ENCODE data around the gene KLHL7. TPM values are rescaled to one million over a fixed set of nuclear protein-coding genes. Genes with fewer than 3 reads are reported as not detected.

KLHL7 gene
- total RNA-seq, 1 donor from 2014 or later, result 21.6 TPM

DNA sequence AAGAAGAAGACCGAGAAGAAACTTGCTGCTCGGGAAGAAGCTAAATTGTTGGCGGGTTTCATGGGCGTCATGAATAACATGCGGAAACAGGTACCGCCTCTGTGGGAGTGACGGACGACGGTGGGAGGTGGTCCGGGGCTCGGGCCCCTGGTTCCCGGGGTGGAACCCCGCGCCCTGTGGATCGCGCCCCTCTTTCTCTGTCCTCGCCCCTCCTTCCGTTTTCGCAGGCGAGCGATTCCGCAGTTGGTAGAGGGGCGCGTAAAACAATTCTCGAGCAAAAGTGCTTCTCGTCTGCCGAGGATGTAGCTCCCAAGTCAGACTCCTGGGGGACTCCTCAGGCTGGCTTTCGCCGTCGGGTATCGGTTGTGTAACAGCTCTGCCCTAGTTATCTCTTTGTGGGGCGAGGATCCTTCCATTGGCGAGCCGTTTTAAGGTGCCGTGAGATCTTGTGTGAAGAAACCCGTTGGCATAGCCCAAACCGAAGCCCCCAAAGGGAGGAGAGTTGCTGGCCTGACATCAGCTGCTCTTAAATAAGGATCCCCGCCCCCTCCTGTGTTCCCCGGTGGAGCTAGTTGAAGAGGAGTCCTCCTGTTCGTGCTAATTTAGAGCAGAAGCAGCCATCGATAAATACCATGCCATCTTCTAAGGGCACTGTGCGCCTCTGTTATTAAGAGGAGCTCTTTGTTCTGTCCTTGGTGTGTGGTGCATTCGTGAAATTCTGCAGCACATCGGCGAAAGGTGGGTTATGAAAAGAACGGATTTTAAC lies 655 bp downstream of the KLHL7 start:
- intact Hi-C loops (cut with DNase I), result no loop called here
- Histone ChIP-seq H3K27me3 (no peaks in the 10 kb centered on the region), H3K9me3 (no peaks in the 10 kb centered on the region), H3K27ac (peak overlapping the region; percentile 90), H3K4me3 (peak overlapping the region; percentile 85 to 90), H3K4me1 (peaks cover 29% of the 10 kb centered on the region), H3K36me3 (no peaks in the 10 kb centered on the region)
- TF ChIP-seq POLR2A (IDR thresholded peaks at IDR 0.05), result no peak
- peak in 1 of 2 donors; percentile 78 for TF ChIP-seq POLR2AphosphoS5 (IDR thresholded peaks at IDR 0.05; ENCODE audit: insufficient read depth in 1 of 2, low read depth in 1 of 2)
- TF ChIP-seq, protein P1, sequence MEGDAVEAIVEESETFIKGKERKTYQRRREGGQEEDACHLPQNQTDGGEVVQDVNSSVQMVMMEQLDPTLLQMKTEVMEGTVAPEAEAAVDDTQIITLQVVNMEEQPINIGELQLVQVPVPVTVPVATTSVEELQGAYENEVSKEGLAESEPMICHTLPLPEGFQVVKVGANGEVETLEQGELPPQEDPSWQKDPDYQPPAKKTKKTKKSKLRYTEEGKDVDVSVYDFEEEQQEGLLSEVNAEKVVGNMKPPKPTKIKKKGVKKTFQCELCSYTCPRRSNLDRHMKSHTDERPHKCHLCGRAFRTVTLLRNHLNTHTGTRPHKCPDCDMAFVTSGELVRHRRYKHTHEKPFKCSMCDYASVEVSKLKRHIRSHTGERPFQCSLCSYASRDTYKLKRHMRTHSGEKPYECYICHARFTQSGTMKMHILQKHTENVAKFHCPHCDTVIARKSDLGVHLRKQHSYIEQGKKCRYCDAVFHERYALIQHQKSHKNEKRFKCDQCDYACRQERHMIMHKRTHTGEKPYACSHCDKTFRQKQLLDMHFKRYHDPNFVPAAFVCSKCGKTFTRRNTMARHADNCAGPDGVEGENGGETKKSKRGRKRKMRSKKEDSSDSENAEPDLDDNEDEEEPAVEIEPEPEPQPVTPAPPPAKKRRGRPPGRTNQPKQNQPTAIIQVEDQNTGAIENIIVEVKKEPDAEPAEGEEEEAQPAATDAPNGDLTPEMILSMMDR (IDR thresholded peaks at IDR 0.05), result no peak
- no peak for DNase-seq (ENCODE audit: extremely low spot score in 2 of 2)

DNA sequence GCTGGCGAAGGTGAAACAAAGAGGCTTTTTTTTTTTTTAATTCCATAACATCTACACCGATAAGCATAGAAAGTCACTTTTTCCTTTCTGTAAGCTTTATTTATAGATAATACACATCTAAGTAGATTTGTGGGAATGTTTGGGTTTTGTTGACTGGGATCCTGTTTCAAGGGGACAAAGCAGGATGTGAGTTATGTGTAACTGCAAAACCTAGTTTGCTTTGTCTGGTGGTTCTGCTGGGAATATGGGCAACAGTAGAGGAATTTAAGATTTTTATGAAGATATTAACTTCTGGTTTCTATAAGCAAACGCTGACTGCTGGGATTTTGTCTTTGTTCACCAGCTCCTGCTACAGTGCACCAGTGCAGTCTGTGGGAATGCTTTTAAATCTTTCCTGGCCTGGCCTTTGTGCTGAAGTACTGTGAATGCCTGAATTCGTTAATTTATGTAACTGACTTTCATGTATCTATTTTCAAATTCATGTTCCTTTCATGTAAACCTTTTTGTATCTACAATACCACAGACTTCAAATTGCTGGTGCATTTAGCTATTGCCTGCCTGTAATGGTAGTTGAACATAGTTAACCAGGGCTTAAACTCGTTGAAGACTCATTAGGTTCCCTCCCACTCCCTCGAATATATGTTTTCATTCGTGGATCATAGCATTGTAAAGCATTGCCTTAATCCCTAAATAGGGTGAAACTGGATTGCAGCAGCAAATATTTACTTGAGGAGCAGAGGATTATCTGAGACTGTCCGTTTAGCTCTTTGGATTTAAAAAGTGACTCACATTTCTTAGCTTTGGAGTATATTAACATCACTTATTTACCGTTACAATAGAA lies 1.5 kb downstream of the KLHL7 start:
- no peaks in the 10 kb centered on the region for H3K9me3 ChIP-seq
- intact Hi-C loops (cut with DNase I), result no loop called here
- no peak for TF ChIP-seq POLR2AphosphoS5 (IDR thresholded peaks at IDR 0.05; ENCODE audit: insufficient read depth in 1 of 2, low read depth in 1 of 2)
- no peak for TF ChIP-seq POLR2A (IDR thresholded peaks at IDR 0.05)
- TF ChIP-seq, protein P1 (IDR thresholded peaks at IDR 0.05), result no peak
- H3K4me3 ChIP-seq, result peak overlapping the region; percentile 85 to 90
- peak overlapping the region; percentile 90 for H3K27ac ChIP-seq
- peaks cover 29% of the 10 kb centered on the region for H3K4me1 ChIP-seq
- no peaks in the 10 kb centered on the region for H3K36me3 ChIP-seq
- no peak for DNase-seq (ENCODE audit: extremely low spot score in 2 of 2)
- H3K27me3 ChIP-seq, result no peaks in the 10 kb centered on the region

DNA sequence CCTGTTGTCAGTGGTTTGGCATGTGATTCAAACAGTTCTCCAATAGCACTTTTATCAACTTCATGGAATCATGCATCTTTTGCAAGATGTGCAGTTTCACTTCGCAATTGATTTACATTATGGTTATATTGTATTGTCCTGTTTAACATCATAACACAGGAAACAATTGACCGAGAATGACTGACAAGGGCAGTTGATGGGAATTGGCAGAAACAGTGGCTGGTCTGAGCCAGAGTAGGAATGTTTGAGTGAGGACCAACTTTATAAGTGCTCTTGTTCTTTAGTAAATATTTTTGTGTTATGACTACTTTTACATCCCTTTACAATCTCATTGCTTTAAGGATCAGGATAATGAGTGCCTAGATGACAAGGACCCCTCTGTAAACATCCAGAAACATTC lies 2.2 kb downstream of the KLHL7 start:
- DNase-seq (ENCODE audit: extremely low spot score in 2 of 2), result no peak
- Histone ChIP-seq H3K4me3 (peak overlapping the region; percentile 85 to 90), H3K4me1 (peaks cover 29% of the 10 kb centered on the region), H3K27ac (no peak overlapping the region), H3K27me3 (no peaks in the 10 kb centered on the region), H3K36me3 (no peaks in the 10 kb centered on the region), H3K9me3 (no peaks in the 10 kb centered on the region)
- intact Hi-C loops (cut with DNase I), result no loop called here
- no peak for TF ChIP-seq POLR2A (IDR thresholded peaks at IDR 0.05)
- TF ChIP-seq POLR2AphosphoS5 (IDR thresholded peaks at IDR 0.05; ENCODE audit: insufficient read depth in 1 of 2, low read depth in 1 of 2), result no peak
- TF ChIP-seq, protein P1 (IDR thresholded peaks at IDR 0.05), result no peak

DNA sequence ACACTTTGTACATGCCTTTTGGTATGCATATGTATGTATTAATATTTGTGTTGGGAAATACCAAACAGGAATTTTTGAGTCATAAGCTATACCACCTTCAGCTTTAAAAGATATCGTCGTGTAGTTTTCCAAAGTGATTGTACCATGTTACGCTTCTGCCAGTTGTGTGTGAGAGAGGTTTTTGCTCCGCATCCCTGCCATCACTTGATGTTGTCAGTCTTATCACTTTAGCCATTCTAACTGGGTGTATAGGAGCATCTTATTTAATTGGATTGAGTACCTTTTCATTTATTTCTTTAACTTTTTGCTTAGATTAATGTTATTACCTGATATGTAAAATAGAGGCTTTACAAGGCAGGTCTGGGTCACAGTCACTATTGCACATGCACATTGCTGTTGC lies 3.4 kb downstream of the KLHL7 start:
- no peak overlapping the region for H3K4me3 ChIP-seq
- no peak for DNase-seq (ENCODE audit: extremely low spot score in 2 of 2)
- H3K9me3 ChIP-seq, result no peaks in the 10 kb centered on the region
- no peak overlapping the region for H3K27ac ChIP-seq
- TF ChIP-seq POLR2AphosphoS5 (IDR thresholded peaks at IDR 0.05; ENCODE audit: insufficient read depth in 1 of 2, low read depth in 1 of 2), result no peak
- TF ChIP-seq, protein P1 (IDR thresholded peaks at IDR 0.05), result no peak
- no peak for TF ChIP-seq POLR2A (IDR thresholded peaks at IDR 0.05)
- H3K4me1 ChIP-seq, result peaks cover 29% of the 10 kb centered on the region
- intact Hi-C loops (cut with DNase I), result no loop called here
- no peaks in the 10 kb centered on the region for H3K27me3 ChIP-seq
- no peaks in the 10 kb centered on the region for H3K36me3 ChIP-seq

Data from vagina (tissue), 2 donors.